HG02973 (cell line): Measurements from ENCODE around the gene TTLL1.
"Not testable (repeated sequence)": the region's sequence is repeated elsewhere in the genome, so short reads cannot be mapped to it uniquely, and the experiment has no call there.

Experiments
- ATAC-seq: cut with Tn5 transposase; IDR thresholded peaks from one replicate; pipeline ENCODE4 v1.9.1; 2021; ENCODE audit warnings: moderate library complexity; ENCODE audit not compliant: unreplicated experiment

The TTLL1 gene

DNA sequence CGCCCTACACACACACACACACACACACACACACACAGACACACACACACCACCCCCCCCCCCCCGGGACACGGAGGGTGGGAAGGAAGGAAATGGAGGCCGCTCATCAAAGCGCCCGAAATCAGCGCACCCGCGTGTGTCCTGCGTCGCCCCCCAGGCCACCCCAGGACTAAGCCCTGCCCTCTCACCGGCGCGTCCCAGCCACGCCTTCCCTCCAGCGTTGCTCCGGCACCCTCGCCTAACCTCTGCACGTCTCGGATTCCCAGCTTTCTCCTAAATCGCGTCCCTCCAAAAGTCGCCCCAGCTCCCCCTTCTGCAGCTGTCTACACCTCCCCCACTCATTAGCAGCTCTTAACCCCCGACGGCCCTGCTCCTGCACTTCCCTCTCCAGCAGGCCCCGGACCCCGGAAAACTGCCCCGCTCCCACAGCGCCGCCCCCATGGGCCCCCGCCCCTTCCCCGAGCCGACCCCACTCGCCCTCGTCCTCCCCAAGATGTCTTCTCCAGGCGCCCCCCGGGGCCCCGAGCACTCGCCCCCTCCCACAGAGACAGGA is 74.8 kb downstream of the TTLL1 start:
- peak; percentile 14 for ATAC-seq

DNA sequence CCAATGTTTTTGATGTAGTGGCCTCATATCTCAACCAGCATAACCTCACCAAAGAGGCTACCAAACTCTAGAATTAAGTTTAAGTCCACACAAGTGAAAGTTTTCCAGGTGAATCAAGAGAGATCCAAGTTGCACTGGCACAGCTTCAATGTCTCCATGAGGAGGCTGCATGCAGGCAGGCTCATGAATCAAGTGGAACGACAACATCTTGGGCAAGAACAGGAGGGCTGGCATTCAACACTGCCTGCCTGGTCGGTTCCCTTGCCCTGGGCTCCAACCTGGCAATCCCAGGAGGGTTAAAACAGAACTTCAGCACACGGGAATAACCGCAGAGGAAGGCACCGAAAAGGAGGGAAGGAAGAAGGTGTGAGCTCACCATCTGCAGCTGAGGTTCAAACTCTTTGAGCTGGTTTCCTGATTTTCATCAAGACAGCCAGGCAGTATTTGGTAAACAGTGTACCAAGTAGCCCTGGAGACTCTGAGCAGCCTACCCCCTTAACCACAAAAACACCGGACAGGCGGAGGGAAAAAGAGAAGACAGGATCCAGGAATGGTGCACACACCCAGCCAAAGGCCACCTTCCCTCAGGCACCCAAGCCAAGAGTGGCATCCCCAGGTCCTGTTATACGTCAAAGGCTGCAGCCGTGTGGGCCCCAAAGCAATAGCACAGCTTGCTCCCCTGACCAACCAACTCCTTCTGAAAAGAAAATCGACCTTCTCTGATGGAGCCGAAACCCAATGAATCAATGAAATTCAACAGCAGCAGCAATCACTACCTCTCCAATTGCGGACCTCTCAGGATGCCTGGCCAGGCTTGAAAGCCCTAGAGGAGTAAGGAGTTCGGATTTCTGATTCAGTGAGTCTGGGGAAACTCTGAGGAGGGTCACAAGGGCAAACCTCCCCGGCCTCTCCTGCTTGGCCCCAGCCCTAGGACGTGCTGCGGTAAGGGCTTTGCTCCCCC is 75.6 kb downstream of the TTLL1 start:
- ATAC-seq = no peak

DNA sequence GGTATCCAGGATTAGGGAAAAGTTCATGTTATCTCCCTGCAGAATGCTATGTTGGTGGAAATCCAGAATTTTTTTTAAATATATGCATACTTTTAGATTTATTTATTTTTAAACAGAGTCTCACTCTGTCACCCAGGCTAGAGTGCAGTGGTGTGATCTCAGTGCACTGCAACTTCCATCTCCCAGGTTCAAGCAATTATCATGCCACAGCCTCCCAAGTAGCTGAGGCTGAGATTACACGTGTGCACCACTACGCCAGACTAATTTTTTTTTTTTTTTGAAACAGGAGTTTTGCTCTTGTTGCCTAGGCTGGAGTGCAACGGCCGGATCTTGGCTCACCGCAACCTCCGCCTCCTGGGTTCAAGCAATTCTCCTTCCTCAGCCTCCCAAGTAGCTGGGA is 76.8 kb downstream of the TTLL1 start:
- ATAC-seq = no peak

DNA sequence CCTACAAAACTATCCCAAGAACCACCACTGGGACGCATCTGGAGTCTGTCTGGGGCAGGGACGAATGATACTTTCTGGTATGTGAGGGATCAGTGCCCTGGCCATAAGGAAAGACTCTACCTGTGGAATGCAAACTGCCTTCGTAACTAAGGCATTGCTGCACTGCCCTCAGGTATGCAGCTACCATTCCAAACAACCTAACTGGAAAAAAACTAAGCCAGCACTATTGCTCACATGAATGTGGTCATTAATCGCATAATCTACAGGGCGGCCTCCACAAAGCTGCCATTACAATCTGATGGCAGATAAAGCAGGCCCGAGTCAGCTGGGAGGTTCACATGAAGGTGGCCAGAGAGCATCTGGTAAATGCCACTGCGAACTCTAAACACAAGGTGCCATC is 78.1 kb downstream of the TTLL1 start:
- no peak for ATAC-seq

DNA sequence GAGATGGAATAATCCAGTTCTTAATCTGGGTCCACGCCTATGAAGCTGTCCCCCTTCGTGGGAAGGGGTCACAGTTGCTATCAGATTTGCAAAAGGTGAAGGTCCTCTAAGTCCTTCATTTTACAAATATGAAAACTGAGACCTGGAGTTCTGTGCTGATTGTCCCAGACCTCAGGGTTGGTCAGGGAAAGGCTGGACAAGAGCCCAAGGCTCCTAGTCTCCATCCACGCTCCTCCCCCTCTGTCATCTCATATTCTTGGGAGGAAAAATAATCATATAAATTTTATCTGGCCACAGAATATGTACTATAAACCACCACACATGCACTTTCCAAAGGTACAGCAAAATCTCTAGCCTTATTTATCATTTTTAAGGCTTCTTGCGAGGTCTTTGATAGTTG is 79.7 kb downstream of the TTLL1 start:
- no peak for ATAC-seq

DNA sequence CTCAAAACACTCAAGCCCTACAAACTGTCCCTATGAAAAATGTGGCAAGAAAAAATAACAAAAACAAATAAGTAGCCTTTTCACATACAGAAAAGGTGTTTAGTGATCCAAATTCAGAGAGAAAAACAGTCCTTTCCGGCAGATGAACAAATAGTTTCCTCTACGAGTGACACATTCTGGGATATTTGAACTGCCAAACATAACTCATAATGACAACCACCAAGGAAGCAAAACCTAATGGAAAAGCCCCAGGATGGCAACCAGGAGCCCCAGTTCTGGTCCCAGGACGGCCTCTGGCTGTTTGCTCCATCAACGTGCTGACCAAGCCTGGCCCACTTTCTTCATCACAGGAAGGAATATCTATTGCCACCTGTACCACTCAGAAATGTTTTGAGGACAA is 80.3 kb downstream of the TTLL1 start:
- ATAC-seq = no peak

DNA sequence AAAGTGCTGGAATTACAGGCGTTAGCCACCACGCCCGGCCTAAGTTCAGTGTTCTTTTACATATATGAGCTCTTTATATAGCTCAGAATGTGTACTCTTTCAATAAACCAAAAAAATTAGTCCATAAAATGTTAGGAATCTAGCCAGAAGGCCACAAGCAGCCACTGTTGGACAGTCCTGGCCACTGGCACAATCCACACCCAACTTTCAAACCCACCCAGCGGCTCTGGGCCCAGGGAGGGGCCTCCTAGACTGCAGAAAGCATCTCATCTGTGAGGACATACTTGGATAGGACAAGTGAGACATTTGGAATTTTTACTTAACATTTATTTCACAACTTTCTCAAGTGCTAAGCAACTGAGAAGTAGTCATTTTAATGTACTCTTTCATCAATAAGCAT is 80.7 kb downstream of the TTLL1 start:
- ATAC-seq = no peak

DNA sequence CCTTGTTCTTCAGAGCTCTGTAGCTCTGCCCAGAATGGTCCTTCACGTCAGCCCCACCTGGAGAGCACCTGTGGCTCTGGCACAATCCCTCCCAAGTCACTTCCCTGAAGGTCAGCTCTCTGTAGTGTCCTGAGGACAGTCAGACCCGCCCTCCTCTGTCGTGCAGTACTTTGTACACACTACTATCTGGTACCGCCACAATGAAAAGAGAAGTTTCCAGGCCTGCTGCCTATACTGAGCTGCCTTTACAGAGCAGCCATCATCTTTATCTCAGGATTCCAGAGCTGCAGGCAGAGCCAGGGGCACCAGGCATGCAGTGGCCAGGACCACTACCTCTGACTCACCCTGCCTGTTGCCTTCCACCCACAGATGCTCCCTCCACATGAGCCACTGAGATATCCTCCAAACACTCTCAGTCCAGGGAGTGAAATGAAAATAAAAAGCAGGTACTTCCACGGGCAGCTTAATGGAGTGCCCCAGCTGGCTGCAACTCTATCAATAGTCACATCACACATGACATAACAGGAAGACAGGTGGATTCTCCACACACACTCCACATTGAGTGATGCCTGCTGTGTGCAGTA is 81.6 kb downstream of the TTLL1 start:
- ATAC-seq = no peak

DNA sequence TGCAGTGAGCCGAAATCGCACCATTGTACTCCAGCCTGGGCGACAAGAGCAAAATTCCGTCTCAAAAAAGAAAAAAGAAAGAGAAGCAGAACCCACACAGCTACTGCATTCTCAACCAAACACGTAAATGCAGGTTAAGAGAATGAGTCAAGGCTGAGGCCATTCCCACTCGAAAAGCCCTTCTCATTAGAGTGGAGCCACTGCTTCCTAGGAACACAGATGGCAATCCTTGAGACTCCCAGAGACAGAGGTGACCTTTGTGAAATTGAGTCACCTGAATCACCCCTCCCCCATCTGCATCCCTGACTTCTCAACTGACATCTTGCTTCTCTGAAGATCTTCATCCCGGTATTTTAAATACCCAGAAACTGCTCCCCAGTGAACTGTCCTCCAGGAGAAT is 82.4 kb downstream of the TTLL1 start:
- ATAC-seq = no peak

DNA sequence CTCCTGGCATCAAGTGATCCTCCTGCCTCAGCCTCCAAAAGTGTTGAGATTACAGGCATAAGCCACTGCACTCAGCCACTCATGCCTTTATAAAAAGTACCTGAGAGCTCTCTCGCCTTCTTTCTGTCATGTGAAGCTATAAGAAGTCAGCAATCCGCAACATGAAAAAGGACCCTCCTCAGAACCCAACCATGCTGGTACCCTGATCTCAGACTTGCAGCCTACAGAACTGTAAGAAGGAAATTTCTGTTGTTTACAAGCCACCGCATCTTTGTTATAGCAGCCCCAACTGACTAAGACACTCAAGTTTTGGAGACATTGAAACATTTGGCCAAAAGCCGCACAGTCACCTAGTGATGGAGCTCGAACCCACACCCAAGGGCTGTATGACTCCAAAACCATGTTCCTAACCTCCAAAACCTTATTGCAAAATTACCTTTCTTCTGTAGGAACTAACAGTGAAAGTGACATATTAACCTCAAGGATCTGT is 83.1 kb downstream of the TTLL1 start:
- ATAC-seq = no peak

DNA sequence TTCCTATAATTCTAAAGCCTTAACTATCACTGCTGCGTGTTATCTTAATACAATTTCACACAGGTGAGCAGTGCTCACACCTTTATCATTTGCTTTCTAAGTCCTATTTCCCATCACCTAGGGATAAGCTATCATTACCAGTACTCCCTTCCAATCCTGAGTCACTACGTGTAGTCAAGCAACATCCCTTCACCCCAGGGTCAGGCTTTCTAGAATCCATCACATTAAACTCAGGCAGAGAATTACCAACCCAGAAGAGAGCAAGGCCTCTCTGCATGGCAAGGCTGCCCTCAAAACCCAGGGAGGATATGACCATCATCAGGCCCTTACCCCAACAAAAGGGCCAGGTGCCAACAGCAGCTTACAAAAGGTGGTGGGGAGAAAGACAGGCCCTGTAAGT is 84.1 kb downstream of the TTLL1 start:
- no peak for ATAC-seq

DNA sequence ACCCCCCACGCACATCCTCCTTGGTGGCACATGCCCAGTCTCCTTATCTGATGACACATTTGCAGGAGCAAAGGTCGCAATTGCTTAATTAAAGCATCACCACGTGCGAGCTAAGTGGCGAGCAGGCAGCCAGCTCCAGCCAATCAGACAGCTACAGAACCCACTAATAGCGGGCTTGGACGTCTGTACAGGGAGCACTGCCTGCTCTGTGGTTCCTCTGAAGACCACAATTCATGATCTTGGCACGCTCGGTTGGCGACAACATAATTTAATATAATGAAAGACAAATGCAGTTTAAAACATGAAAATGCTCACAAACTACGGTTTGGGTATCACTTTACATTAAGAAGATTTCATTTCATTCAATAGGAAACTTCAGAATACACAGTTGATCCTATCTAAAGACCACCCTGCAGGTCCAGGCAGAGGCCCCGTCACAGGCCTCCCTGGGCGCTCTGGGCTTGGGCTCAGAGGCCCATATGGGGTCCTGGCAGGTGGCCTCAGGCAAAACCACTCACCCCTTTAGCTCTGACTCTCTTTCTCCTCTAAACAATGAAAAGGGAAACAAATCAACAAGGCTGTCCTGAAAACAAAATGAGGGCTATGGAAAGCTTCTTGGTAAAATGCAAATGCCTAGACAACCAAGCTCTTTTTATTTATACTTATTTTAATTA is 84.7 kb downstream of the TTLL1 start:
- ATAC-seq = no peak

DNA sequence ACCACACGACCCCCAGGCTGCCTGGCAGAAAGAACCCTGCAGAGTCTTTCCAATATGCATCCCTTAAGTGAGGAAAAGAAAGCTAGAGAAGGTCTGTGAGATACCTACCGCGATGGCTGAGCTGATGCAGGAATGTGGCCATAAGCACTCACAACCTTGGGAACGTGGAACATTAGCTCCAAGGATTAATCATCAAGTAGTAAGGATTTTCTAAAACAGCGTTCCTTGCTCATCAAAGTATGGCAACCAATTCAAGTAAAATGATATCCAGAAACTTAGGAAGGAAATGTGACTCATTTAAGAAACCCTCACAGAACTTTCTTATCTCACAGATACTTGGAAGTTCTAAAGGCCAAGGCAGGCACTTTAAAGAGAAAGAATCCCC is 87.0 kb downstream of the TTLL1 start:
- no peak for ATAC-seq

DNA sequence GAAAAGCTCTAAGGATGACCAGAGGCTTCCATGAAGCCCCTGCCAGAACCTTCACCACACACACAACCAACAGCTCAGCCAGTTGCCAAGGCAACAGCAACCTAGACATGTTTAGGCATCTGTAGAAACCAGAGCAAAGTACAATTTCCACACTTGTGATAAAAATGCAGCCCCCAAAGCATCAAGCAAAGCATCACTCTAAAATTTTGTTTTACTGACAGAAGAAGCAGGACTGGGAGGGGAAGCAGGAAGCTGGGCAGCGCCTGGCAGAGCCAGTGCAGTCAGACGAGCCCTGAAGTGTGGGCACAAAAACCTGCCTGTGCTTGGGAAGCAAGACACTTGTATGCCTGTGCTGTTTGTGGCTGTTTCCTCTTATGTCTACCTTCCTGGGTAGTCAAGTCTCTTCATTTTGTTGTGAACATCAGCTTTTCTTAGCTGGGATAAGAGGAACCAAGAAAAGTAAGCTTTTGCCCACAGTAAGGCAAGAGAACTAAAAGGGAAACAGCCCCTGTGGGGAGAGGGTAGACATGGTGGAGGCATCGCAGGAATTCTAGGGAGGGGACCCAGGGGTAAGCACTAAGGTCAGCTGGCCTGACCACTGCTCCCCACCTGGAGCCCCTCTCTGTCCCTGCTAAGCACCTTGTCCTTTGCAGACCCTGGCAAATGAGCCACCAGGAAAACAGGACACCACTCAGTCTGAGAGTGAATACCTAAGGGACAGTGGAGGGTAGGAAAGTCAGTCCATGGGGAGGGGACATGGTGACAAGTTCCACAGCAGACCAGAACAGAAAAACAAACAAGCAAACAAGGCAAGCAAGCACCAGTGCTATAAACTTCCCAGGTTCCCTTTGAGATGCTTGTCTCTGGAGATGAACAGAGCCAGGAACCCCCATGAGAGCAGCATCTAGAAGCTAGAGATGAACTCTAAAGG is 87.7 kb downstream of the TTLL1 start:
- no peak for ATAC-seq

DNA sequence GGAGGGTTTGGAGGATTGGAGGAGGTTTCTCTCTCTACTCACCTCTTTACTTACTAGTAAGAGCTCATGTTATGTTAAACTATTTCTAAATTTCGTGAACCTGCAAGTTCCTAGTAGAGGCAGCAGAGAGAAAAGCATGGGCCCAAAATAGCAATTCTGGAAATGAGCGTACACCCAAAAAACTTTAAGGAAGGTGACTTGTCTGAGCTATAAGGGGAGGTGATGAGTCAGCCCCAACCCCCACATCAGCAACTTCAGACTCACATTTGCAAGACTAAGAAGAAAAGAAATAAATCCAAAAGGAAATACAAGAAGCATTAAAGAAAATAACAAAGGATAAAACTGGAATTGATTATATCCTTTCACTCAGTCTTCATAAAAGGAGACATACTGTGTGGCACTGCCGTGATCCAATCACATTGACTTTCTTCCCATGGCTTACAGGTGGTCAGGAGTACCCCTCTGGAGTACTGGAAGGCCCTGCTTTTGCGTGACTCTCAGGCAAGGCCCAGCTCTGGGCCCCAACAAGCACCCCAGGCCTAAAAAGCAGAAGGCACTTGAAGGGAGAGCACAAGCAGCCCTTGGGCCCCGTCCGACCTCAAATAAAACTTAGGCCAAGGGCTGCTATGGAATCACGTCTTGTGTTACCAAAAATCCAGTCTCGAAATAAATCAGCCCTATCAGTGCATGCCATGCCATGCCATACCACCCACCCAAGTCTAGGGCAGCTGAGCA is 88.6 kb downstream of the TTLL1 start:
- ATAC-seq = no peak

DNA sequence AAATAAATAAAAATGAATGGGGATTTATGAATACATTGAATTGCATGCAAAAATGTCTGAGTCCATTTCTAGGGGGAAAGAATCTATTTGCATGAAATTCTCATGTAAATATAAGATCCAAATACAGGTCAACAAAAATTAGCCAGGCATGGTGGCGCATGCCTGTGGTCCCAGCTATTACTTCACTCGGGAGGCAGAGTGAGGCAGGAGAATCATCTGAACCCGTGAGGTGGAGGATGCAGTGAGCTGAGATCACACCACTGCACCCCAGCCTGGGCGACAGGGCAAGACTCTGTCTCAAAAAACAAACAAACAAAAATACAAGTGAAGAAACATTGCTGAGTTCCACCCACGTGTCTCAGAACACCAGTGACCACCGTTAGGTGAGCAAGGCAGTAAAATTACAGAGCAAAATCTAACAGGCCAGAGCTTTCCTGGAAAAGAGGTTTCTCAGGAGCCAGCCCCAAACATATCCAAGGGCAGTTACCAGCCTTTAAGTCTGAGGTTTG is 91.6 kb downstream of the TTLL1 start:
- no peak for ATAC-seq

DNA sequence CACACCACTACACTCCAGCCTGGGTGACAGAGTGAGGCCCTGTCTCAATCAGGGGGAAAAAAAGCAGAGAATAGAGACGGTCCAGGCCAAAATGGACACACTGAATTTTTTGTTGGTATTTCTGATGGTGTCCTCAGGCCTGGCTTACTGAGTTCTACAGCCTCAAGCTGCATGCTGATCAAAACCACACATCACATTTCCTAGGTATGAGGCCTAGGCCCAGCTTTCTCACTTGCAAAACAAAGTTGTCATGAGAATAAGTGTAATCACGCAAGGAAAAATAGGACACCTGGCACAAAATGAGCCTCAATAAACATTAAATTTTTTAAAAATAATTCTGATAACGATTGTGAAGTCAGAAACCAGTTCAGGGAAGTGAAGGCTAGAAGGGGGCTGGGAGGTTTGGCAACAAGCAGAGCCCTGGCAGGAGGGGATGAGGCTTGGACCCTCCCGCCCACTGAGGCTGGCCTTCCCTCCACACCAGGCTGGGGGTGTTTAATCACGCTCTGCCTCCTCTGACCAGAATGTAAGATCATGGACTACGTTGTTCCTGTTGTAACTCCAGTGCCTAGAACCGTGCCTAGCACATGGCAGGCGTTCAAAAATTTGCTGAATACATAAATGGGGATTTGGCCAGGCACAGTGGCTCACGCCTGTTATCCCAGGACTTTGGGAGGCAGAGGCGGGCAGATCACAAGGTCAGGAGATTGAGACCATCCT is 92.4 kb downstream of the TTLL1 start:
- no peak for ATAC-seq

DNA sequence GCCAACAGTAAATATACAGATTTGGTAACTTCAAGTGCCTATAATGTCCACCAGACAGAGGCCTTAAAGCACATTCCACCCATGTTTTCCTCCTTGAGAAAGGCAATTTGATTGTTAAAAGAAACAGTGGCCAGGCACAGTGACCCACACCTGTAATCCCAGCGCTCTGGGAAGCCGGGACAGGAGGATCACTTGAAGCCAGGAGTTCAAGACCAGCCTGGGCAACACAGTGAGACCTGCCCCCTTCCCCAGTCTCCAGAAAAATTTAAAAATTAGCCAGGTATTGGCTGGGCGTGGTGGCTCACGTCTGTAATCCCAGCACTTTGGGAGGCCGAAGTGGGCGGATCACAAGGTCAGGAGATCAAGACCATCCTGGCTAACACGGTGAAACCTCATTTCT is 93.5 kb downstream of the TTLL1 start:
- ATAC-seq = not testable (repeated sequence)
